NCI-H2029 treated with DMSO at 0.1 percent for 48 hours (cell line): ENCODE results near the gene DNAJC16.
A peak's percentile ranks its signal among the peaks of the same experiment; 100 is the strongest.

Experiments
- DNase-seq: peaks from one replicate; lab custom pipeline; 2025; lab: John Stamatoyannopoulos, UW

Gene DNAJC16

GRCh38 chr1:15540186-15540585 lies 13.5 kb downstream of the DNAJC16 start:
- DNase-seq = no peak

GRCh38 chr1:15541231-15541792 lies 14.7 kb downstream of the DNAJC16 start:
- DNase-seq = no peak

- DNase-seq = no peak
Measured at GRCh38 chr1:15542388-15543250, 16.0 kb downstream of the DNAJC16 start.

- DNase-seq = no peak
Measured at GRCh38 chr1:15543251-15543588, 16.6 kb downstream of the DNAJC16 start.

GRCh38 chr1:15543589-15544568 lies 17.2 kb downstream of the DNAJC16 start:
- DNase-seq = no peak

- no peak for DNase-seq
Measured at GRCh38 chr1:15546641-15547040, 20.0 kb downstream of the DNAJC16 start.

- no peak for DNase-seq
Measured at GRCh38 chr1:15550573-15550972, 23.9 kb downstream of the DNAJC16 start.

GRCh38 chr1:15557008-15557407 lies 30.4 kb downstream of the DNAJC16 start:
- no peak for DNase-seq

- no peak for DNase-seq
Measured at GRCh38 chr1:15557594-15557993, 30.9 kb downstream of the DNAJC16 start.

- DNase-seq = no peak
Measured at GRCh38 chr1:15558516-15558915, 31.9 kb downstream of the DNAJC16 start.

GRCh38 chr1:15559189-15559810 lies 32.7 kb downstream of the DNAJC16 start:
- no peak for DNase-seq

GRCh38 chr1:15568387-15569073 lies 41.9 kb downstream of the DNAJC16 start:
- no peak for DNase-seq

- DNase-seq = no peak
Measured at GRCh38 chr1:15570861-15571260, 44.2 kb downstream of the DNAJC16 start.

- DNase-seq = no peak
Measured at GRCh38 chr1:15571266-15571665, 44.6 kb downstream of the DNAJC16 start.

GRCh38 chr1:15573477-15573876 lies 46.8 kb downstream of the DNAJC16 start:
- DNase-seq = no peak

- no peak for DNase-seq
Measured at GRCh38 chr1:15574741-15575140, 48.1 kb downstream of the DNAJC16 start.

- DNase-seq = no peak
Measured at GRCh38 chr1:15575549-15576150, 49.0 kb downstream of the DNAJC16 start.

GRCh38 chr1:15577691-15578090 lies 51.0 kb downstream of the DNAJC16 start:
- DNase-seq = peak; percentile 35

GRCh38 chr1:15578921-15579682 lies 52.5 kb downstream of the DNAJC16 start:
- no peak for DNase-seq

- DNase-seq = no peak
Measured at GRCh38 chr1:15579683-15580047, 53.0 kb downstream of the DNAJC16 start.
